SHP77 treated with DMSO at 0.1 percent for 48 hours (cell line): ENCODE results near the gene ATXN7.
A peak's percentile ranks its signal among the peaks of the same experiment; 100 is the strongest.

ENCODE experiments used
- DNase-seq: peaks from one replicate; lab custom pipeline; 2025; lab: John Stamatoyannopoulos, UW

Gene ATXN7

GRCh38 chr3:64021922-64022321, 158.3 kb downstream of the ATXN7 start:
- no peak for DNase-seq

- no peak for DNase-seq
Measured at GRCh38 chr3:64022451-64023186, 159.0 kb downstream of the ATXN7 start.

- DNase-seq = peak; percentile 38
Measured at GRCh38 chr3:64023187-64023860, 159.7 kb downstream of the ATXN7 start, which contains the start of gene PSMD6. Gene PSMD6, minus strand, starts transcription at chr3:64023494. Its CDS starts 75 bp downstream, at chr3:64023419.

GRCh38 chr3:64023861-64024223, 160.2 kb downstream of the ATXN7 start:
- DNase-seq = no peak

- no peak for DNase-seq
Measured at GRCh38 chr3:64026346-64026745, 162.7 kb downstream of the ATXN7 start.

GRCh38 chr3:64027658-64028057, 164.0 kb downstream of the ATXN7 start:
- DNase-seq = no peak

GRCh38 chr3:64028754-64029153, 165.1 kb downstream of the ATXN7 start:
- DNase-seq = no peak

- no peak for DNase-seq
Measured at GRCh38 chr3:64029287-64029686, 165.6 kb downstream of the ATXN7 start.

- DNase-seq = peak; percentile 50
Measured at GRCh38 chr3:64030741-64031140, 167.1 kb downstream of the ATXN7 start.

- no peak for DNase-seq
Measured at GRCh38 chr3:64031540-64032508, 168.2 kb downstream of the ATXN7 start.

GRCh38 chr3:64033069-64033468, 169.4 kb downstream of the ATXN7 start:
- no peak for DNase-seq

GRCh38 chr3:64037084-64037483, 173.4 kb downstream of the ATXN7 start:
- no peak for DNase-seq

GRCh38 chr3:64038253-64038767, 174.6 kb downstream of the ATXN7 start:
- DNase-seq = no peak

GRCh38 chr3:64039332-64039731, 175.7 kb downstream of the ATXN7 start:
- DNase-seq = no peak

- no peak for DNase-seq
Measured at GRCh38 chr3:64039981-64040733, 176.5 kb downstream of the ATXN7 start.

- no peak for DNase-seq
Measured at GRCh38 chr3:64042952-64043351, 179.3 kb downstream of the ATXN7 start.

- DNase-seq = no peak
Measured at GRCh38 chr3:64046592-64046991, 182.9 kb downstream of the ATXN7 start.

- DNase-seq = no peak
Measured at GRCh38 chr3:64046996-64047594, 183.4 kb downstream of the ATXN7 start.

GRCh38 chr3:64047787-64048186, 184.1 kb downstream of the ATXN7 start:
- DNase-seq = no peak

- no peak for DNase-seq
Measured at GRCh38 chr3:64048631-64049061, 185.0 kb downstream of the ATXN7 start.

GRCh38 chr3:64049136-64049535, 185.5 kb downstream of the ATXN7 start:
- no peak for DNase-seq
